GM18505 (cell line): ENCODE data around the gene RUSC2.
A peak's percentile ranks its signal among the peaks of the same experiment; 100 is the strongest.
"Not testable (repeated sequence)": the region's sequence is repeated elsewhere in the genome, so short reads cannot be mapped to it uniquely, and the experiment has no call there.

Source experiments
- ATAC-seq: cut with Tn5 transposase; IDR thresholded peaks from one replicate; pipeline ENCODE4 v1.9.1; 2021; ENCODE audit not compliant: unreplicated experiment
- POLR2A ChIP-seq: IDR thresholded peaks from 4 replicates; pipeline ENCODE4 v1.6.1; 2011; ENCODE audit warnings: borderline replicate concordance; ENCODE audit not compliant: insufficient read depth, insufficient read length; ENCODE audit errors: extremely low read depth

Gene RUSC2

GRCh38 chr9:35489313-35490154 lies at the start of gene RUSC2:
RUSC2 (plus strand) TSS chr9:35490111; CDS start chr9:35546522, 56,411 bp downstream.
- TF ChIP-seq POLR2A = no peak
- peak; percentile 63 for ATAC-seq

GRCh38 chr9:35446012-35446411 lies 43.9 kb upstream of the RUSC2 start:
- no peak for ATAC-seq
- no peak for TF ChIP-seq POLR2A

- no peak for TF ChIP-seq POLR2A
- no peak for ATAC-seq
These were observed 41.4 kb upstream of the RUSC2 start for GRCh38 chr9:35448496-35448895.

- no peak for TF ChIP-seq POLR2A
- no peak for ATAC-seq
These were observed 37.4 kb upstream of the RUSC2 start for GRCh38 chr9:35452481-35452880.

- ATAC-seq = no peak
- TF ChIP-seq POLR2A = no peak
These were observed 36.1 kb upstream of the RUSC2 start for GRCh38 chr9:35453786-35454185.

GRCh38 chr9:35464141-35465025 lies 25.5 kb upstream of the RUSC2 start:
- TF ChIP-seq POLR2A = no peak
- ATAC-seq = no peak

- no peak for TF ChIP-seq POLR2A
- no peak for ATAC-seq
These were observed 19.6 kb upstream of the RUSC2 start for GRCh38 chr9:35470340-35470739.

GRCh38 chr9:35470894-35471293 lies 19.0 kb upstream of the RUSC2 start:
- ATAC-seq = no peak
- TF ChIP-seq POLR2A = no peak

- TF ChIP-seq POLR2A = no peak
- ATAC-seq = no peak
These were observed 13.3 kb upstream of the RUSC2 start for GRCh38 chr9:35476596-35476995.

GRCh38 chr9:35477211-35477855 lies 12.6 kb upstream of the RUSC2 start:
- ATAC-seq = not testable (repeated sequence)

GRCh38 chr9:35478871-35479270 lies 11.0 kb upstream of the RUSC2 start:
- no peak for ATAC-seq
- TF ChIP-seq POLR2A = no peak

GRCh38 chr9:35481347-35481975 lies 8.4 kb upstream of the RUSC2 start:
- no peak for ATAC-seq
- TF ChIP-seq POLR2A = no peak

- no peak for TF ChIP-seq POLR2A
- ATAC-seq = no peak
These were observed 7.8 kb upstream of the RUSC2 start for GRCh38 chr9:35482071-35482470.
